CD4-positive, alpha-beta T cell treated with Interleukin-21 for 1 hour (primary cell): ENCODE measurements around the gene ABCC5.
"Not testable (repeated sequence)": the region's sequence is repeated elsewhere in the genome, so short reads cannot be mapped to it uniquely, and the experiment has no call there.

Experiments used
- DNase-seq: peaks from one replicate; pipeline ENCODE4 v3.0.0-alpha.2; 2020

ABCC5 gene

GRCh38 chr3:184015381-184016019, 2.2 kb downstream of the ABCC5 start:
- DNase-seq: no peak

GRCh38 chr3:184011937-184012889, 5.5 kb downstream of the ABCC5 start:
- DNase-seq: no peak

GRCh38 chr3:184011230-184011876, 6.3 kb downstream of the ABCC5 start:
- DNase-seq: no peak

- DNase-seq: no peak
Measured at GRCh38 chr3:184008161-184008560, 9.5 kb downstream of the ABCC5 start.

GRCh38 chr3:184007143-184007813, 10.4 kb downstream of the ABCC5 start:
- not testable (repeated sequence) for DNase-seq

GRCh38 chr3:184005941-184006507, 11.7 kb downstream of the ABCC5 start:
- DNase-seq: no peak

GRCh38 chr3:184004476-184004875, 13.2 kb downstream of the ABCC5 start:
- DNase-seq: no peak

- DNase-seq: no peak
Measured at GRCh38 chr3:184003187-184003967, 14.3 kb downstream of the ABCC5 start.

GRCh38 chr3:184002469-184002868, 15.2 kb downstream of the ABCC5 start:
- DNase-seq: no peak

GRCh38 chr3:184001761-184002160, 15.9 kb downstream of the ABCC5 start:
- no peak for DNase-seq

- no peak for DNase-seq
Measured at GRCh38 chr3:183991403-183991802, 26.3 kb downstream of the ABCC5 start.

GRCh38 chr3:183988216-183988790, 29.4 kb downstream of the ABCC5 start:
- DNase-seq: no peak

- no peak for DNase-seq
Measured at GRCh38 chr3:183987000-183987600, 30.6 kb downstream of the ABCC5 start.

- DNase-seq: no peak
Measured at GRCh38 chr3:183984749-183985729, 32.6 kb downstream of the ABCC5 start.

GRCh38 chr3:183984127-183984740, 33.5 kb downstream of the ABCC5 start:
- DNase-seq: no peak

GRCh38 chr3:183981990-183982644, 35.6 kb downstream of the ABCC5 start:
- DNase-seq: no peak

- DNase-seq: no peak
Measured at GRCh38 chr3:183980403-183980802, 37.3 kb downstream of the ABCC5 start.

- no peak for DNase-seq
Measured at GRCh38 chr3:183975981-183976662, 41.6 kb downstream of the ABCC5 start.
